Mononuclear cell (primary cell): ENCODE measurements around the gene TMEM196. TPM values are rescaled to one million over a fixed set of nuclear protein-coding genes. Genes with fewer than 3 reads are reported as not detected.

Experiments used
- H3K27me3 ChIP-seq: 2 replicates; pipeline ENCODE4 v1.6.0; 2011; ENCODE audit warnings: low read length, control low read depth; ENCODE audit not compliant: insufficient read depth
- H3K4me1 ChIP-seq: 2 replicates; pipeline ENCODE4 v1.5.1; 2011; ENCODE audit warnings: mild to moderate bottlenecking, low read length, control low read depth; ENCODE audit not compliant: insufficient read depth
- H3K4me3 ChIP-seq: 2 replicates; pipeline ENCODE4 v1.5.1; 2011; ENCODE audit warnings: mild to moderate bottlenecking, low read length, moderate library complexity
- H3K9me3 ChIP-seq: 2 replicates; pipeline ENCODE4 v1.5.1; 2011; ENCODE audit warnings: low read depth, mild to moderate bottlenecking, control low read depth, low read length
- total RNA-seq: library from RNA; depleted of rRNA; stranded (reverse); fragments of >200 nt; gene quantifications from one replicate; pipeline ENCODE4 v1.2.3, GENCODE V29; 2012

The TMEM196 gene
- total RNA-seq, result not detected

- Histone ChIP-seq H3K9me3 (no peaks in the 10 kb centered on the region), H3K4me3 (no peak within 1 kb of the TSS), H3K27me3 (peaks cover 54% of the 10 kb centered on the region), H3K4me1 (peaks cover 3% of the 10 kb centered on the region)
These were observed at the start of gene TMEM196 for GRCh38 chr7:19772841-19773760. TMEM196 (minus strand) TSS chr7:19773617; CDS start chr7:19772696, 921 bp downstream.

GRCh38 chr7:19816128-19816527 is 42.7 kb upstream of the TMEM196 start:
- Histone ChIP-seq H3K4me1 (no peaks in the 10 kb centered on the region), H3K9me3 (no peaks in the 10 kb centered on the region), H3K4me3 (no peak overlapping the region), H3K27me3 (no peaks in the 10 kb centered on the region)

- Histone ChIP-seq H3K4me1 (no peaks in the 10 kb centered on the region), H3K4me3 (no peak overlapping the region), H3K9me3 (no peaks in the 10 kb centered on the region), H3K27me3 (no peaks in the 10 kb centered on the region)
These were observed 42.1 kb upstream of the TMEM196 start for GRCh38 chr7:19815546-19815945.

- no peaks in the 10 kb centered on the region for H3K4me1 ChIP-seq
- no peak overlapping the region for H3K4me3 ChIP-seq
- H3K9me3 ChIP-seq, result no peaks in the 10 kb centered on the region
- no peaks in the 10 kb centered on the region for H3K27me3 ChIP-seq
These were observed 41.4 kb upstream of the TMEM196 start for GRCh38 chr7:19814776-19815175.

- H3K27me3 ChIP-seq, result no peaks in the 10 kb centered on the region
- no peak overlapping the region for H3K4me3 ChIP-seq
- H3K4me1 ChIP-seq, result no peaks in the 10 kb centered on the region
- H3K9me3 ChIP-seq, result no peaks in the 10 kb centered on the region
These were observed 38.0 kb upstream of the TMEM196 start for GRCh38 chr7:19811386-19811785.

DNA sequence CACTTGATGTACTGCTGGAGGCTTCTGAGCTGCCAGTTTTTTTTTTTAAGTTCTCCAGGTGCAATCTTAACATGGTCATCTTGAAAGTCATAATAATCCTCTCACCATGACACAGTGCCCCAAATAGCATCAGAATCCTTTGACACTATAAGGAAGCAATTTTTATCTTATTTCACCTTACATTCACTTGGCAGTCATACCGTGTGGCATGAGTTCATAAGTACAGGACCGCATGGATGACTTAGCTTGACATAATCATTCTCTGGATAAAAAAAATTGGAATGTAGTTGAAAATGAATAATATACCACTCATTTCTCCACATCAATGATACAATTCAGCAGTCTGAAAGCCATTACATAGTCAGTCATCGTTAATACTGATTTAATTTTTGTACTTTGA is 25.6 kb upstream of the TMEM196 start:
- Histone ChIP-seq H3K4me1 (no peaks in the 10 kb centered on the region), H3K27me3 (no peaks in the 10 kb centered on the region), H3K4me3 (no peak overlapping the region), H3K9me3 (no peaks in the 10 kb centered on the region)

- Histone ChIP-seq H3K27me3 (no peaks in the 10 kb centered on the region), H3K9me3 (peaks cover 10% of the 10 kb centered on the region), H3K4me3 (no peak overlapping the region), H3K4me1 (no peaks in the 10 kb centered on the region)
These were observed 10.1 kb upstream of the TMEM196 start for GRCh38 chr7:19783541-19783940.

- peaks cover 34% of the 10 kb centered on the region for H3K27me3 ChIP-seq
- peaks cover 3% of the 10 kb centered on the region for H3K4me1 ChIP-seq
- no peak overlapping the region for H3K4me3 ChIP-seq
- H3K9me3 ChIP-seq, result no peaks in the 10 kb centered on the region
These were observed 3.6 kb upstream of the TMEM196 start for GRCh38 chr7:19776981-19777380.

DNA sequence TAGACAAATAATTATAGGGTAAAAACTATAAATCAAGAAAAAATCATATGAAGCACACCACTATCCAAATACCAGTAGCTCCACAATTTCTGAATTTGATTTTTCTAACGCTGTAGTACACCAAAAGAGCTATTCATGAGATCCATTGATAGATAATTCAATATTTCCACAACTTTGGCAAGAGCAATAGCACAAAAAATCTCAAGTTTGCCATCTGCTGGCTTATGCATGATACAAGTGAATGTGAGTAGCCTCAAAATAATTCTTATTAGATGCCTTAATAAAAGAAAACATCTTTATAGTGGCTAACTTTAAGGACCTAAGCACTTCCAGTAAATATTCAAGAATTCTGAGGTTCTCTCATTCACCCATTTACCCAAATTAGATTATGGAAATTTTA is 2.2 kb upstream of the TMEM196 start:
- Histone ChIP-seq H3K4me1 (peaks cover 3% of the 10 kb centered on the region), H3K27me3 (peaks cover 42% of the 10 kb centered on the region), H3K9me3 (no peaks in the 10 kb centered on the region), H3K4me3 (no peak overlapping the region)

- Histone ChIP-seq H3K4me3 (no peak overlapping the region), H3K27me3 (peaks cover 54% of the 10 kb centered on the region), H3K4me1 (peaks cover 3% of the 10 kb centered on the region), H3K9me3 (no peaks in the 10 kb centered on the region)
These were observed 1.1 kb downstream of the TMEM196 start for GRCh38 chr7:19772306-19772705.

GRCh38 chr7:19762631-19763030 is 10.8 kb downstream of the TMEM196 start:
- no peak overlapping the region for H3K4me3 ChIP-seq
- no peaks in the 10 kb centered on the region for H3K27me3 ChIP-seq
- no peaks in the 10 kb centered on the region for H3K4me1 ChIP-seq
- H3K9me3 ChIP-seq, result no peaks in the 10 kb centered on the region

GRCh38 chr7:19754521-19755116 is 18.8 kb downstream of the TMEM196 start:
- H3K9me3 ChIP-seq, result no peaks in the 10 kb centered on the region
- H3K4me3 ChIP-seq, result no peak overlapping the region
- H3K4me1 ChIP-seq, result no peaks in the 10 kb centered on the region

DNA sequence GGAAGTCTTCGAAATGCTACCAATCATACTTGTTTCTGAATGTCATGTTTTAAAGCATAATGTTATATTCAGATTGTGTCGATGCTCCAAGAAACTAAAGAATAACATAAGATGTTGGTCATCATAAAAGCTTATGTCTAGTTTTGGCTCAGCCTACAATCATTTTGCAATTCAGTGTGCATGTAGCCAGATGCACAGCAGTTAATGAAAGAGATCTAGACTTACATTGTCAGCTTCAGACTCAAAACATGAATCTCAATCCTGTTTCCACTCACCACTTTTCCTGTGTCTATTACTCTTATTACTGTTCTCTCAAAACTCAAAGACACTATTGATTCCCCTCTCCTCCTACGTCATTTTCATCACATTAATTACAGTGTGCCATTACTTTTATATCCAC is 21.4 kb downstream of the TMEM196 start:
- H3K9me3 ChIP-seq, result no peaks in the 10 kb centered on the region
- H3K4me1 ChIP-seq, result no peaks in the 10 kb centered on the region
- no peaks in the 10 kb centered on the region for H3K27me3 ChIP-seq
- H3K4me3 ChIP-seq, result no peak overlapping the region

More at GRCh38 chr7:19754521-19755116, 18.8 kb downstream of the TMEM196 start:
- H3K27me3 ChIP-seq, result no peaks in the 10 kb centered on the region

DNA sequence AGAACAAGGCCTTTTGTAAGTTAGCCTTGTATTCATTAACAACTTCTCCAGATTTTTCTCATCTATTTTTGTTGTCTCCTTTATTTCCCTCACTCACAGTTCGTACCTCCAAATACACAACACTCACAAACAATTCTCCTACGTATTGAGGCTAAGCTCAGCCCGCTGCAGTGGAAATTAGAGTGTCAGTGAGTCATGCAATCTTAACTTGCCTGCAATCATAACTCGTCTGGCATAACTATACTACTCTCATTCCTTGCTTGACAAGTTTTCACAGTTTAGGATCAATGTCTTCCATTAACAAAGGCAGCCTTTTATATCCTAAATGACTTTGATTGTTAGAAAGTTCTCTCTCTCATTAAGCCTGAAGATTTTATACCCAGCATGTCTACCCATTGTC is 23.8 kb downstream of the TMEM196 start:
- Histone ChIP-seq H3K27me3 (no peaks in the 10 kb centered on the region), H3K4me3 (no peak overlapping the region), H3K4me1 (no peaks in the 10 kb centered on the region), H3K9me3 (no peaks in the 10 kb centered on the region)

- no peaks in the 10 kb centered on the region for H3K9me3 ChIP-seq
These were observed 25.6 kb downstream of the TMEM196 start for GRCh38 chr7:19747740-19748339.

More at GRCh38 chr7:19747740-19748339, 25.6 kb downstream of the TMEM196 start:
- no peaks in the 10 kb centered on the region for H3K4me1 ChIP-seq
- H3K4me3 ChIP-seq, result no peak overlapping the region
- no peaks in the 10 kb centered on the region for H3K27me3 ChIP-seq
